ENCODE results near the gene FAM200A.

DNA sequence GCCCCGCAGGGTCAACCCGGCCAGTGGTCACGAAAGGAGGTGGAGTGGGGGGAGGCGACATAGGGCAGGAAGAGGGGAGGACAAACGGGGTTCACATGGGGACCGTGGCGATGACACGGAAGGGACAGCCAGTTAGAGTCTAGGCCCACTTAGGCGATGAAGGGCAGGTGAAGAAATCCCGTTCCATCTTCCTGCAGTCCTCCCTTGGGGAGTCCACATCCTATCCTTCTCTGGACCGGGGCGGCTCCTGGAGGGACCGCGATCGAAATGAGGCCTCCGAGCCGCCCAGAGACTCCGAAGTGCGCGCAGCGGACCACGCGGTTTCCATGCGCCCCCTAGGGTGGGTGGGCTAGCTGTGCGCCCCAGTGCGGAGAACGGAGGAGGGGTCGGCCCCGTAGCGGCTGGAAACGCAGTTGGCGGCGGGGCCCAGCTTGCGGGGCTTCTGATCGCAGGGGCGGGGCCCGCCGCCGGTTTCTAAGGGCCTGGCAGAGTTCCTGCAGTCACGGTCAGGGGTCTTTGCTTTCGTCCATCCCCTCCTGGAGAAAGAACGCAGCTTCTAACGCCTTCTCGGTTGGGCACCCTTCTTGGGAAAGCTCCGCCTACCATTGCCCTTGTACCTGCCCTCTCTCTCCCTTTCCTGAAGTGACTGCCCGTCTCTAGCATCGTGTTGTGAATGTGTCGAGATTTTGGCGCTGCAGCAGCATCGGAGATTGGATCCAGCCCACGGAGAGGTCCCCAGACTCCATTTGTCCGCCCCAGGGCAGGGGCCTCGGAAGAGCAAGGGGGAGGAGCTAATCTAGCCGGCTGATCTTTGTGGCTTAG lies 28.3 kb upstream of the FAM200A start:
- TF ChIP-seq POLR2AphosphoS5 (IDR thresholded peaks at IDR 0.05; ENCODE audit: low read depth, low read length) (no peak), POLR2A (IDR thresholded peaks at IDR 0.05; ENCODE audit: low read depth, low read length) (no peak)

Data from GM12891 (cell line).